ENCODE results near the gene PLN.

- TF ChIP-seq POLR2A (IDR thresholded peaks at IDR 0.05) = no peak
- TF ChIP-seq CTCF (IDR thresholded peaks at IDR 0.05) = no peak
These were observed 36.0 kb upstream of the PLN start for GRCh38 chr6:118511930-118512715.

All from body of pancreas (tissue), 4 donors.